HG02884 (cell line): ENCODE results near the gene NOL4L.
"Not testable (repeated sequence)": the region's sequence is repeated elsewhere in the genome, so short reads cannot be mapped to it uniquely, and the experiment has no call there.

Experiments used
- ATAC-seq: cut with Tn5 transposase; IDR thresholded peaks from one replicate; pipeline ENCODE4 v1.9.1; 2021; ENCODE audit warnings: mild to moderate bottlenecking, moderate library complexity; ENCODE audit not compliant: unreplicated experiment

NOL4L gene

DNA sequence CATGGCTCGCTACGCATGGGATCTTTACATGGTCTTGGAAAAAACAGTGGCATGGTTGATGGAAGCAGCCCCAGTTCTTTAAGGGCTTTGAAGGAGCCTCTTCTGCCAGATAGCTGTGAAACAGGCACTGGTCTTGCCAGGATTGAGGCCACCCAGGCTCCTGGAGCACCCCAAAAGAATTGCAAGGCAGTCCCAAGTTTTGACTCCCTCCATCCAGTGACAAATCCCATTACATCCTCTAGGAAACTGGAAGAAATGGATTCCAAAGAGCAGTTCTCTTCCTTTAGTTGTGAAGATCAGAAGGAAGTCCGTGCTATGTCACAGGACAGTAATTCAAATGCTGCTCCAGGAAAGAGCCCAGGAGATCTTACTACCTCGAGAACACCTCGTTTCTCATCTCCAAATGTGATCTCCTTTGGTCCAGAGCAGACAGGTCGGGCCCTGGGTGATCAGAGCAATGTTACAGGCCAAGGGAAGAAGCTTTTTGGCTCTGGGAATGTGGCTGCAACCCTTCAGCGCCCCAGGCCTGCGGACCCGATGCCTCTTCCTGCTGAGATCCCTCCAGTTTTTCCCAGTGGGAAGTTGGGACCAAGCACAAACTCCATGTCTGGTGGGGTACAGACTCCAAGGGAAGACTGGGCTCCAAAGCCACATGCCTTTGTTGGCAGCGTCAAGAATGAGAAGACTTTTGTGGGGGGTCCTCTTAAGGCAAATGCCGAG lies 148.8 kb downstream of the NOL4L start:
- no peak for ATAC-seq

GRCh38 chr20:32435449-32436107 lies 149.6 kb downstream of the NOL4L start:
- no peak for ATAC-seq

- ATAC-seq: no peak
Observed at GRCh38 chr20:32434434-32434833, 150.7 kb downstream of the NOL4L start.

- ATAC-seq: no peak
Observed at GRCh38 chr20:32433311-32434021, 151.7 kb downstream of the NOL4L start.

DNA sequence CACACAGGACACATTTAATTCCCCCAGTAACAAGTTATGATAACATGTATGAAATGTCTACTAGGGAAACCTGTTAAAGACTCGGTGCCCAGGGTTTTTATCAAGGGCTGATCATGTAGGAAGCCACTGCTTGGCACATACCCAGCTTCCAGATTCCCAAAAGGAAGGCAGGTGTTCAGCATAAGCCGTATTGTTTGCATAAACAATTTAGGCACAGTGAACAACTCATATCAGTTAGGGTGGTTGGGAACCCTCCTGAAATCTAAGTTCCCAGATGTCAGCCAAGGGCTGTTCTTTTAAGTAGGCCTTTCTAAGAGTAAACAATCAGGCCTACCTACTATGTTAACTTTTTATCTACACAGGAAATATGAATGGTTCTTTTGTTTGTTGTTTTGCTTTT lies 152.9 kb downstream of the NOL4L start:
- ATAC-seq: no peak

DNA sequence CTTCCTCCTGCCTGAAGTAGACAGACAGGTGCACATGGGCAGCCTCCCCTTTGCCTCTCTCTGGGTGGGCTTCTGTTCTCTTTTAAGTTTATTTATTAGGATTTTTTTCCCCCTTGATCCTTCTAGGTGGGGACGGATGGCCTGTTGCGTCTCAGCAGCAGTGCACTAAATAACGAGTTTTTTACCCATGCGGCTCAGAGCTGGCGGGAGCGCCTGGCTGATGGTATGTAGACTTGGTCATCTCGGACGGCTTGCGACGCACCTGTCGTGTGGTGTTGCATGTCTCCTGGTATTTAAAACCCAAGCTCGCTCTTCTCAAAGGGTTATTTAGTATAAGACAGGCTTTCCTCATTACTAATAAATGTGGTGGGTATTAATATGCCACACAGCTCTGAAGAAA lies 153.7 kb downstream of the NOL4L start:
- no peak for ATAC-seq

DNA sequence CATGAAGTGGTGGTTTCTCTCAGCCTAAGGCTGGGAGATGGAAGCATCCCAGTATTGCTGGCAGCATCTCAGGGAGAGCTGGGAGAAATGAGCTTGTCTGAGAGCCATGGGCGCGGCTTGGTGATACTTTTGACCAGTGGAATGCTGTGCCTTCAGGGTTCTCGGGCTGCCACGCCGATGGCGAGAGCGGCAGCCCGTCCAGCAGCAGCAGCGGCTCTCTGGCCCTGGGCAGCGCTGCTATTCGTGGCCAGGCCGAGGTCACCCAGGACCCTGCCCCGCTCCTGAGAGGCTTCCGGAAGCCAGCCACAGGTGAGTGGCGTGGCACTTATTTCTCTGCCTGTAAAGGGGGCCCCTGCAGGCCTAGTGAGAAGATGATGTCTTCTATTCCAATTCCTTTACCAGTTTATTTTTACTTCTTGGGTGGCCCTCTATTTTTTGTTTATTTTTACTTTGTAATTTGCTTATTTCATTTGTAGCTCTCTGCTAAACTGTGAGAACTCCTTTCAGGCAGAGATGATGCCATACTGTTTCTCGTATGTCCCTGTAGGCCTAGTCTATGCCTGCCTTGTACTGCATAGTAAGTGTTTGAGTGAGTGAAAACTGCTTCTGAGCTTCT lies 155.3 kb downstream of the NOL4L start:
- no peak for ATAC-seq

GRCh38 chr20:32429343-32429742 lies 155.8 kb downstream of the NOL4L start:
- no peak for ATAC-seq

- no peak for ATAC-seq
Observed at GRCh38 chr20:32427996-32428395, 157.1 kb downstream of the NOL4L start.

DNA sequence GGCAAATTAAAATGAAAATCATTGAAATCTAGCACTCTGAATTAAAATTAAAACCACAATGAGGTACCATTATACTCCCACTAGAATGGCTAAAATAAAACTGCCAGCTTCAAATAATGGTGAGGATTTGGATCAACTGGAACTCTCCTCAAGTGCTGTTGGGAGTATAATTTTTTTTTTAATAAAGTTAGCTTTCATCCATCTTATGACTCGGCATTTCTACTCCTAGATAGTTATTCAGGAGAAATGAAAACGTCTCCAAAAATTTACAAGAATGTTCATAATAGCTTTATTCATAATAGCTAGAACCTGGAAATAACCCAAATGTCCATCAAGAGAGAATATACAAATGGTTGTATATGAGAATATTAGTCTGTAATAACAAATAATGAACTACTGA lies 163.8 kb downstream of the NOL4L start:
- ATAC-seq: no peak

GRCh38 chr20:32418376-32418775 lies 166.8 kb downstream of the NOL4L start:
- ATAC-seq: no peak

DNA sequence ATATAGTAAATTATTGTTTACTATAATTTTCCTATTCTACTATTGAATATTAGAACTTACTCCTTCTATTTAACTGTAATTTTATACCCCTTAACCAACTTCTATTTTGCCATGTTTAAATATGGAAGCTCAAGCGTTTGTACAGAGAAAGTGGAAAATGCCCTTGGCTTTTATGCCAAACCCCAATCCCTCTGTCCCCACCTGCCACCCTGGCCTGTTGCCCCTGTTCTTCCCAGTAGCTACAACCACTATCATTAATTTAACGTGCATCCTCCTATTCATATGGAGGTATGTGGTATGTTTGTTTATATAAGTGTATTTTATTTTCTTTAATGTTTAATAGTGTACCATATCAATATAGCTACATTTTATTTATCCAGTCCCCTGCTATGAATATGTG lies 168.9 kb downstream of the NOL4L start:
- ATAC-seq: no peak

DNA sequence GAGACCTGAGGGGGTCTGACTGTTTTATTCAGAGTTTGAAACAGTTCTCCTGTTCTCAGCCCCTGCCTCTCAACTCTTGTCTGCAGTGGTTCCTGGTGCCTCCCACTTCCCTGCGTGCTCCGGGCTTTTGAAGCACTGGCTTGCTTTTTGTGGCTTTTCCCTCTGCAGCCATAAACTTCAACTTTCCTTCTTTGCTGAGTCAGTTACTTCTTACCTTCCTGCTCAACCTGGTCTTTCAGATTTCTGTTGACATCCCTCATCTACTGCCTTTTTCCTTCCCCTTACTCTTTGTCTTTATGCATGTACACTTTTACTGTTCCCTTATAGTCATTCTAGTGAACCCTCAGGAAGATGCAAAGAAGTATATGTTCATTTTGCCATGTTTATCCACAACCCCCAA lies 169.6 kb downstream of the NOL4L start:
- no peak for ATAC-seq

GRCh38 chr20:32411955-32412706 lies 173.0 kb downstream of the NOL4L start:
- no peak for ATAC-seq

GRCh38 chr20:32407131-32407750 lies 177.9 kb downstream of the NOL4L start:
- not testable (repeated sequence) for ATAC-seq

- no peak for ATAC-seq
Observed at GRCh38 chr20:32406701-32407100, 178.4 kb downstream of the NOL4L start.

DNA sequence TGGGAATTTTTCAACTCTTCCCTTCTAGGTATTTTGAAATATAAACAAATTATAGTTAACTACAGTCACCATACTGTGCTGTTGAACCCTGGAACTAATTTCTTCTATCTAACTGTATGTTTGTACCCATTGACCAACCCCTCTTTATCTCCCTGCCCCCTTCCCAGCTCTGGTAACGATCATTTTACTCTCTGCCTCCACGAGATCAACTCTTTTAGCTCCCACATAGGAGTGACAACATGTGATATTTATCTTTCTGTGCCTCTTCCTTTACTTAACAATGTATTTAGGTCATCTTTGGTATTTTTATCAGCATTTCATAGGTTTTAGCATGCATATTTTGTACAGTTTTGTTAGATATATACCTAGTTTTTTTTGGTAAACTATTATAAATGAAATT lies 181.1 kb downstream of the NOL4L start:
- no peak for ATAC-seq

- ATAC-seq: no peak
Observed at GRCh38 chr20:32400476-32400875, 184.7 kb downstream of the NOL4L start.

- no peak for ATAC-seq
Observed at GRCh38 chr20:32397567-32398084, 187.5 kb downstream of the NOL4L start.

- ATAC-seq: no peak
Observed at GRCh38 chr20:32396646-32397160, 188.4 kb downstream of the NOL4L start.
